Prostate gland (tissue), 2 donors: Measurements from ENCODE around the gene MED6.

Experiments used
- CTCF ChIP-seq, 4 experiments: fragments of 200-600 bp in 2 of 4; fragments of 450-650 bp in 2 of 4; sonication (generic) in 2 of 4; IDR thresholded peaks; 1 replicate in 3 of 4; 2 replicates in 1 of 4; pipeline ENCODE4 v1.5.1; 2016 to 2019; ENCODE audit warnings: antibody characterized with exemption in 4 of 4, mild to moderate bottlenecking in 2 of 4, moderate library complexity in 2 of 4
- POLR2AphosphoS5 ChIP-seq: sonication (generic); formaldehyde crosslinking; IDR thresholded peaks from one replicate; pipeline ENCODE4 v1.6.1; 2017; ENCODE audit warnings: antibody characterized with exemption

- TF ChIP-seq CTCF (IDR thresholded peaks at IDR 0.05) (no peak), POLR2AphosphoS5 (no peak)
These were observed 24.5 kb upstream of the MED6 start for GRCh38 chr14:70624972-70625371.
